ENCODE data around the gene UNKL.

The UNKL gene

GRCh38 chr16:1454561-1454960 is 40.1 kb upstream of the UNKL start:
- Histone ChIP-seq H3K27me3 (ENCODE audit: control insufficient read depth, insufficient read depth, low read length) (no peaks in the 10 kb centered on the region), H3K4me2 (ENCODE audit: low read length) (no peak overlapping the region), H3K4me1 (no peaks in the 10 kb centered on the region), H3K27ac (no peak overlapping the region), H3K9me3 (ENCODE audit: control insufficient read depth, low read length) (no peaks in the 10 kb centered on the region), H3K9ac (no peak overlapping the region), H3K36me3 (ENCODE audit: control insufficient read depth, insufficient read depth, low read length) (no peaks in the 10 kb centered on the region), H3K4me3 (ENCODE audit: low read depth, low read length) (no peak overlapping the region), H3K79me2 (no peaks in the 10 kb centered on the region), H2AFZ (no peak overlapping the region)
- no peak for TF ChIP-seq CTCF (IDR thresholded peaks at IDR 0.05)

GRCh38 chr16:1453316-1453715 is 38.8 kb upstream of the UNKL start:
- H2AFZ ChIP-seq, result no peak overlapping the region
- no peaks in the 10 kb centered on the region for H3K9me3 ChIP-seq (ENCODE audit: control insufficient read depth, low read length)
- H3K4me2 ChIP-seq (ENCODE audit: low read length), result no peak overlapping the region
- H3K27me3 ChIP-seq (ENCODE audit: control insufficient read depth, insufficient read depth, low read length), result no peaks in the 10 kb centered on the region
- no peak for TF ChIP-seq CTCF (IDR thresholded peaks at IDR 0.05)
- no peaks in the 10 kb centered on the region for H3K36me3 ChIP-seq (ENCODE audit: control insufficient read depth, insufficient read depth, low read length)
- no peak overlapping the region for H3K4me3 ChIP-seq (ENCODE audit: low read depth, low read length)
- H3K79me2 ChIP-seq, result no peaks in the 10 kb centered on the region
- H3K4me1 ChIP-seq, result no peaks in the 10 kb centered on the region
- no peak overlapping the region for H3K27ac ChIP-seq
- no peak overlapping the region for H3K9ac ChIP-seq

GRCh38 chr16:1452530-1452929 is 38.0 kb upstream of the UNKL start:
- Histone ChIP-seq H3K4me2 (ENCODE audit: low read length) (no peak overlapping the region), H3K36me3 (ENCODE audit: control insufficient read depth, insufficient read depth, low read length) (no peaks in the 10 kb centered on the region), H3K79me2 (no peaks in the 10 kb centered on the region), H3K9ac (no peak overlapping the region), H3K4me3 (ENCODE audit: low read depth, low read length) (no peak overlapping the region), H3K27me3 (ENCODE audit: control insufficient read depth, insufficient read depth, low read length) (no peaks in the 10 kb centered on the region), H3K4me1 (no peaks in the 10 kb centered on the region), H2AFZ (no peak overlapping the region), H3K9me3 (ENCODE audit: control insufficient read depth, low read length) (no peaks in the 10 kb centered on the region), H3K27ac (no peak overlapping the region)
- no peak for TF ChIP-seq CTCF (IDR thresholded peaks at IDR 0.05)

- H3K27me3 ChIP-seq (ENCODE audit: control insufficient read depth, insufficient read depth, low read length), result no peaks in the 10 kb centered on the region
- no peak overlapping the region for H3K27ac ChIP-seq
- no peak for TF ChIP-seq CTCF (IDR thresholded peaks at IDR 0.05)
- no peaks in the 10 kb centered on the region for H3K9me3 ChIP-seq (ENCODE audit: control insufficient read depth, low read length)
- no peaks in the 10 kb centered on the region for H3K79me2 ChIP-seq
- no peak overlapping the region for H3K4me2 ChIP-seq (ENCODE audit: low read length)
- H3K4me3 ChIP-seq (ENCODE audit: low read depth, low read length), result no peak overlapping the region
- no peaks in the 10 kb centered on the region for H3K4me1 ChIP-seq
- no peak overlapping the region for H3K9ac ChIP-seq
- no peaks in the 10 kb centered on the region for H3K36me3 ChIP-seq (ENCODE audit: control insufficient read depth, insufficient read depth, low read length)
- no peak overlapping the region for H2AFZ ChIP-seq
These were observed 37.3 kb upstream of the UNKL start for GRCh38 chr16:1451702-1452392.

GRCh38 chr16:1450841-1451240 is 36.3 kb upstream of the UNKL start:
- H3K27ac ChIP-seq, result no peak overlapping the region
- H2AFZ ChIP-seq, result no peak overlapping the region
- H3K4me3 ChIP-seq (ENCODE audit: low read depth, low read length), result no peak overlapping the region
- no peaks in the 10 kb centered on the region for H3K79me2 ChIP-seq
- H3K9ac ChIP-seq, result no peak overlapping the region
- no peak overlapping the region for H3K4me2 ChIP-seq (ENCODE audit: low read length)
- H3K36me3 ChIP-seq (ENCODE audit: control insufficient read depth, insufficient read depth, low read length), result no peaks in the 10 kb centered on the region
- no peaks in the 10 kb centered on the region for H3K9me3 ChIP-seq (ENCODE audit: control insufficient read depth, low read length)
- TF ChIP-seq CTCF (IDR thresholded peaks at IDR 0.05), result no peak
- H3K4me1 ChIP-seq, result no peaks in the 10 kb centered on the region
- H3K27me3 ChIP-seq (ENCODE audit: control insufficient read depth, insufficient read depth, low read length), result no peaks in the 10 kb centered on the region

Data from parathyroid adenoma (tissue), 2 donors.